H54 (cell line): Measurements from ENCODE around the gene PRKCB.

ENCODE experiments used
- DNase-seq: peaks from one replicate; pipeline ENCODE4 v3.0.0; 2011; ENCODE audit warnings: low spot score, mixed read lengths; ENCODE audit not compliant: insufficient read length
- FAIRE-seq: peaks from 3 replicates; lab custom pipeline; 2011; peaks lifted over from hg19 to GRCh38; lab: Jason Lieb, UNC
- POLR2A ChIP-seq: IDR thresholded peaks from 2 replicates; pipeline ENCODE4 v1.6.1; 2011; ENCODE audit warnings: low read depth, mild to moderate bottlenecking, low read length

The PRKCB gene

GRCh38 chr16:23847251-23847650 lies 11.5 kb downstream of the PRKCB start:
- DNase-seq (no peak), FAIRE-seq (no peak)
- TF ChIP-seq POLR2A = no peak

- no peak for FAIRE-seq
- no peak for DNase-seq
Observed at GRCh38 chr16:23847948-23848347, 12.2 kb downstream of the PRKCB start.

GRCh38 chr16:23848958-23849357 lies 13.2 kb downstream of the PRKCB start:
- no peak for DNase-seq
- no peak for FAIRE-seq
- TF ChIP-seq POLR2A = no peak

More at GRCh38 chr16:23847948-23848347, 12.2 kb downstream of the PRKCB start:
- no peak for TF ChIP-seq POLR2A

- FAIRE-seq (no peak), DNase-seq (no peak)
- no peak for TF ChIP-seq POLR2A
Observed at GRCh38 chr16:23852794-23853562, 17.2 kb downstream of the PRKCB start.

GRCh38 chr16:23855010-23855409 lies 19.2 kb downstream of the PRKCB start:
- TF ChIP-seq POLR2A = no peak
- DNase-seq (no peak), FAIRE-seq (no peak)

- DNase-seq = no peak
- TF ChIP-seq POLR2A = no peak
- FAIRE-seq = no peak
Observed at GRCh38 chr16:23856251-23856709, 20.5 kb downstream of the PRKCB start.

- FAIRE-seq (no peak), DNase-seq (no peak)
- TF ChIP-seq POLR2A = no peak
Observed at GRCh38 chr16:23857256-23857880, 21.6 kb downstream of the PRKCB start.

- FAIRE-seq (no peak), DNase-seq (no peak)
- TF ChIP-seq POLR2A = no peak
Observed at GRCh38 chr16:23857881-23858269, 22.1 kb downstream of the PRKCB start.

GRCh38 chr16:23858542-23858941 lies 22.8 kb downstream of the PRKCB start:
- no peak for FAIRE-seq
- no peak for DNase-seq
- TF ChIP-seq POLR2A = no peak

GRCh38 chr16:23859713-23860269 lies 24.0 kb downstream of the PRKCB start:
- TF ChIP-seq POLR2A = no peak
- DNase-seq (no peak), FAIRE-seq (no peak)

- no peak for DNase-seq
- no peak for TF ChIP-seq POLR2A
- FAIRE-seq = no peak
Observed at GRCh38 chr16:23861874-23862273, 26.1 kb downstream of the PRKCB start.

GRCh38 chr16:23862556-23862955 lies 26.8 kb downstream of the PRKCB start:
- DNase-seq = no peak
- no peak for TF ChIP-seq POLR2A
- no peak for FAIRE-seq

GRCh38 chr16:23863511-23864422 lies 28.0 kb downstream of the PRKCB start:
- no peak for FAIRE-seq
- DNase-seq = no peak

More at GRCh38 chr16:23863511-23864422, 28.0 kb downstream of the PRKCB start:
- TF ChIP-seq POLR2A = no peak
